8988T (cell line): Measurements from ENCODE around the gene LRRC75A.
"Not testable (repeated sequence)": the region's sequence is repeated elsewhere in the genome, so short reads cannot be mapped to it uniquely, and the experiment has no call there.

Source experiments
- DNase-seq: peaks from one replicate; pipeline ENCODE4 v3.0.0; 2011

The LRRC75A gene

GRCh38 chr17:16428098-16428882 lies 63.7 kb downstream of the LRRC75A start:
- DNase-seq = peak; percentile 80

- DNase-seq = no peak
Measured at GRCh38 chr17:16427020-16427419, 65.0 kb downstream of the LRRC75A start.

DNA sequence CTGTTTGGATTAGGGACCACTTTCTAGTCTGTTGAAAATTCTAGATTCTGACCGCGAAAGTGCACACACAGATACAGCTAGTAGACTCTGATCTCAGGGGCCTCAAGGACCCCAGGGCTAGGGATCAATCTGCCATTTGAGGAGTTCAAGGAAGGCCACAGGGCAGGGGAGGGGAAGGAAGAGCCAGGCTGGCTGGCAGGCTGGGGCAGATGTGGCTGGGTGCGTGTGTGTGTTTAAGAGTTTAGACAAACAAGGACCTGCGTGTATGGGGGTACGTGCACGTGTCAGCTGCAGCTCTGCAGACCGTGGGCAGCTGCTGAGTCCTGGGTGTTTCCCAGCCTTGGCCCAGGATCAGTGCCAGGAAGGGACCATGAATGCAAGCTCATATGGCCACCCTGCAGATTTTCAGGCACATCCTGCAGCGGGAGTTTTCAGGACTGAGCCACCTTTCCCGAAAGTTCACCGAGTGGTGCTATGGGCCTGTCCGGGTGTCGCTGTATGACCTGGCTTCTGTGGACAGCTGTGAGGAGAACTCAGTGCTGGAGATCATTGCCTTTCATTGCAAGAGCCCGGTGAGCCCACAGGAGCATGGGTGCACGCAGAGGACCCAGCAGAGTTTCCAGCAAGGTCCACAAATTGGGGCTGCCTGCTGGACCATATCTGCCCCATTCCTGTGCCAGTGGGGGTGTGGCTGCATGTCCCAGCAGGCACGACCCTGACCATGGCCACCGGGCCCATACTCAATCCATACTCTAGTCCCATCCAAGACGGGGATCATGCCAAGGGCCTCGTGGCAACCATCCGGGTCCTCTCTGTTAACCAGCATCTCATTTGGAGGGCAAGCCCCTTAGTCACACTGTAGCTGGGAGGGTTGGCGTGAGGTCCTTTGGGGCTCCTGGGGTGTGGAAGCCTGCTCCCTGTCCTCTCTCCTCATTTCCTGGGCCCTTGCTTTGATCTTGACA lies 66.0 kb downstream of the LRRC75A start:
- no peak for DNase-seq

DNA sequence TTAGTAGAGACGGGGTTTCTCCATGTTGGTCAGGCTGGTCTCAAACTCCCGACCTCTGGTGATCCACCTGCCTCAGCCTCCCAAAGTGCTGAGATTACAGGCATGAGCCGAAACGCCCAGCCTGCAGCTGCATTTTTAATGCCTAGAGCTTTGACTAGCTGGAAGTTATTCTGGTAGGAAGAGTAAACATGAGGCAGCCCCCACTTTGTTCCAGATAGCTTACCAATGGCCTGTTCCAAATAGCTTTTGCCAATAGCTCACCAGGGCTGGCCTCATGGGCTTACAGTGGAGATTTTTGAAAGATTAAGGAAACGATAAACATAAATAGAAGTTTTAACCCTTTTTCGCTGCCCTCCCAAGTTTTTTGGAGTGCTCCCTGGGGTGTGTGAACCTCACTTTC lies 66.8 kb downstream of the LRRC75A start:
- no peak for DNase-seq

DNA sequence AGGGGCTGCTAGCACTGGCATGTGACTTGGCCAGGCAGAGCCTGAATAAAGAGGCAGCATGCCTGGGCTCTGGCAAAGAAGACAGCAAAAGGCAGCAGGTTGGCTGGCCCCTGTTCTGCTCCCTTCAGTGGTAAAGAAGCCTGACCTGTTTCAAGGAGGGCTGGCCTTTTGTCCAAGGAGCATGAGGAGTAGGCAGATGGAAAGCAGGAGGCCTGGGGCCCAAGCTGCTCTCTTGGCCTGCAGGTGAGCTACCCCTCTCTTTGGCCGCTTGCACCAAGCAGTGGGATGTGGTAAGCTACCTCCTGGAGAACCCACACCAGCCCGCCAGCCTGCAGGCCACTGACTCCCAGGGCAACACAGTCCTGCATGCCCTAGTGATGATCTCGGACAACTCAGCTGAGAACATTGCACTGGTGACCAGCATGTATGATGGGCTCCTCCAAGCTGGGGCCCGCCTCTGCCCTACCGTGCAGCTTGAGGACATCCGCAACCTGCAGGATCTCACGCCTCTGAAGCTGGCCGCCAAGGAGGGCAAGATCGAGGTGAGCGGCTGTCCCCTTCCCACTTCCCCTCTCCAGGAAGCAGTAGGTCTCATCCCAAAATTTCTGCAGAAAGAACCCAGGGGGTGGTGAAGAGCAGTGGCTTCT lies 68.6 kb downstream of the LRRC75A start:
- no peak for DNase-seq

DNA sequence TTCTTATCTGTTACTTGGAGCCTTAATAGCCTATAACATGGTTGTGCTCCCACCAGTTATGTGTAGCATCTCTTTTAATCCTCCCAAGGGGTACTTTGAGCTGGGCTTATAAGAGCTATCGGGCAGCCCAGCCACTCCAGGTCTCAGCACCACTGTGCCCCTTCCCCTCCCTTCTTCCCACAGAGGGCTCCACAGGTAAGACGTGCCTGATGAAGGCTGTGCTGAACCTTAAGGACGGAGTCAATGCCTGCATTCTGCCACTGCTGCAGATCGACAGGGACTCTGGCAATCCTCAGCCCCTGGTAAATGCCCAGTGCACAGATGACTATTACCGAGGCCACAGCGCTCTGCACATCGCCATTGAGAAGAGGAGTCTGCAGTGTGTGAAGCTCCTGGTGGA lies 69.6 kb downstream of the LRRC75A start:
- no peak for DNase-seq

DNA sequence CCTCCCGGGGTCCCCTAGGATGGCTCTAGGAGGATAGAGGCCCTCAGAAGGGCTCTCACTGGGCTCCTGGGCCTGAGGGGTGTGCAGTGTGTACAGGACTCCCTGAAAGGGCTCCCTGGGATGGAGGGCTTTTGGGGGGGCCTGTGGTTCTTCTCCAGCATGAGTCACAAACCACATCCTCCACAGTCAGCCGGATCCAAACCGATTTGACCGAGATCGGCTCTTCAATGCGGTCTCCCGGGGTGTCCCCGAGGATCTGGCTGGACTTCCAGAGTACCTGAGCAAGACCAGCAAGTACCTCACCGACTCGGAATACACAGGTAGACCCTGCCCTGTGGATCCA lies 72.1 kb downstream of the LRRC75A start:
- no peak for DNase-seq

DNA sequence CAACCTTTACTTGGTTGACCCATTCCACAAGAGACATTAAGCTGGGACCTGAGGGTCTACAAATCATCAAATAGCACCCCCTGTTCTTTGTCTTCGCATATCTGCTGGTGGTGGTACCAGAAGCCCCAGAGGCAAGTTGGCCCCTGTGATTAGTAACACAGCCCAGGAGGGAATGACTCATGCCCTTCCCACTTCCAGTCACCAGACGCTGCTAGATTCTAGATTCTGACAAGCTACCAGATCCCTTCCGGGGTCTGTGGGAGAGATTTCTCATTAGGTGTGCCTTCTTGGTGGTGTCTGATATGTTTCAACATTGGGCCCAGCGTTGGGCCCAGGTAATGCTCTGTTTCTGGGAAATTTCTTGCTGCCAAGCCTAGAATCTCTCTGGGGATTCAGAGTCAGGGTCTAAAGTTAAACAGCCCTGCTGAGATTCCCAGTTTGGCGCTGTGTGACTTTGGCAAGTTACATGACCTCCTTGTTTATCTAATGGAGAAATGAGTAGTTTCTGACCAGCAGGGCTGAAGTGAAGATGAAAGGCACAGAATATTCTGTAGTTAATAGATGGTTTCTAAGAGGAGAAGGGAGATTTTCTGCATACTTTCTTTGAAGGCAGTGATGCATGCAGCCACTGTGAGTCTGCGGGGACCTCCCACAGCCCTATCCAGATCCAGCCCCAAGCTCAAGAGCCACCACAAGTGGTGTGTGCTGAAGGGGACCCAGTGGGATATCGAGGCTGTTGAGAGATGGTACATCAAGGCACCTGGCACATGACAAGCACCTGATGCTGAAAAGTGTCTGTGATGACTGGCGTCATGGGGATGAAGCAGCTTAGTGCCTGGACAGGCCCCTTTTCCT lies 72.7 kb downstream of the LRRC75A start:
- peak; percentile 71 for DNase-seq

GRCh38 chr17:16418685-16419068 lies 73.3 kb downstream of the LRRC75A start:
- no peak for DNase-seq

DNA sequence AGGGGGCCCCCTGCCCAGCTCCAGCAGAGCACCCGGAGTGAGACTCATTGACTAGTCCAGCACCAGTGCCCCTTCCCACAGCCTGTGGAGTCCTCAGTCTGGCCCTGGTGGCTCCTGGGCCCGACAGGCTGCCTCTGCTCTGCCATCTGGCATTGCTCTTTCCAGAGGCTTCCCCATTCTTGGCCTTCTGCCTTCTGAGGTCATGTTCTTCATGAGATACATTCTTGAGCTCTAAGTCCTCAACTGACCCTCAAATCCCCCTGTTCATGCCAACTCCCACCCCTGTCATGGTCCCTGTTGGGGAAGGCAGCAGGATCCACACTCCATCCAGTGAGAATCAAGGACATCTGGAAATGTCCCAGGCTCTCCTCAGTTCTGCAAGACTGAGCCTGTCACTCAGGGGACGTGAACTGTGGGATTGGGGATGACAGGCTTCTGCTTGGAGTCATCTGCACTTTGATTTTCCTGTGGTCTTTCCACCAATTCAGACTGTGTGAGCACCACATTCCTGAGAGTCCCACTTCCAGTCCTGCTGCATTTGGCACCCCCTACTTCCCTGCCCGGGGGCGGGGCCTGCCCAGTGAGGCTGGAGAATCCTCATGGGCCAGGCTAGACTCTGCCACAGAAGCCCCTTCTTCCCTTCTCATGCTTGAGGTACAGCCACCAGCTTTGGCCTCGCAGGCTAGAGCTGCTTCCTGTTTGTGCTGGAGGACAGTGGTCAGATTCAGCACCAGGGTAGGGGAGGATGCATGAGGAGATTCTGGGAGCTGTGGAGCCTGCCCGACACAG lies 73.9 kb downstream of the LRRC75A start:
- no peak for DNase-seq

GRCh38 chr17:16417399-16417798 lies 74.6 kb downstream of the LRRC75A start:
- DNase-seq = no peak

DNA sequence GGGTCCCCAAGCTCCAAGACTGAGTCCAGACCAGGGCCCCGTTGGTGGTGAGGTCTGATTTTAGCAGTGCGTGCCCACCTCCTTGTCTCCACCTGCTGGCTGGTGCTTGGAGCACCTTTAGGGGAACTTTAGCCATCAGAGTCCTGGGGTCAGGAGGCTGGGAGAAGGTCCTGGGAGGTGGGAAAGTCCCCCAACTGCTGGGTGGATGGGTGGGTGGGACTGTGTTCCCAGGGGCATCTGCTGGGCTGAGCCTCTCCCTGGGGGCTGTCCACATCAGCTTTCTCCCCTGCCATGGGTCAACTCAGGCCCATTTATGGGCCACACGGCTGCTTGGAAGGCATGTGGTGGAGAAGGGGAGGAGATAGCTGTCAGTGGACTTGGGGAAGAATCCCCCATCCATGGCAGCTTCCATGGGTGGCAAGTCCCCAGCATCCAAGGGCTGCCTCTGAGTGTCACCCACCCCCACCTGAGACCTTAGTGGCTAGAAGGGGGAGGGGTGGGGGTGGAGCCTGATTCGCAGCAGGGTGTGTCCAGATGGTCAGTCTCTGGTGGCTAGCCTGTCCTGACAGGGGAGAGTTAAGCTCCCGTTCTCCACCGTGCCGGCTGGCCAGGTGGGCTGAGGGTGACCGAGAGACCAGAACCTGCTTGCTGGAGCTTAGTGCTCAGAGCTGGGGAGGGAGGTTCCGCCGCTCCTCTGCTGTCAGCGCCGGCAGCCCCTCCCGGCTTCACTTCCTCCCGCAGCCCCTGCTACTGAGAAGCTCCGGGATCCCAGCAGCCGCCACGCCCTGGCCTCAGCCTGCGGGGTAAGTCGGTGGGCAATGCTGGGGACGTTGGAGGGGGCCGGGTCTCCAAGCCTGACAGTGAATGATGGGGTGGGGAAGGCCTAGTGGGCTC lies 76.7 kb downstream of the LRRC75A start, which contains the start of gene TRPV2:
TSS of gene TRPV2 (plus strand) at position 541 of the 894 bp plus-strand sequence. CDS start 2,098 bp downstream, outside the sequence.
- DNase-seq = peak; percentile 57

GRCh38 chr17:16407911-16408588 lies 83.9 kb downstream of the LRRC75A start:
- no peak for DNase-seq

GRCh38 chr17:16406742-16407674 lies 85.0 kb downstream of the LRRC75A start:
- no peak for DNase-seq

DNA sequence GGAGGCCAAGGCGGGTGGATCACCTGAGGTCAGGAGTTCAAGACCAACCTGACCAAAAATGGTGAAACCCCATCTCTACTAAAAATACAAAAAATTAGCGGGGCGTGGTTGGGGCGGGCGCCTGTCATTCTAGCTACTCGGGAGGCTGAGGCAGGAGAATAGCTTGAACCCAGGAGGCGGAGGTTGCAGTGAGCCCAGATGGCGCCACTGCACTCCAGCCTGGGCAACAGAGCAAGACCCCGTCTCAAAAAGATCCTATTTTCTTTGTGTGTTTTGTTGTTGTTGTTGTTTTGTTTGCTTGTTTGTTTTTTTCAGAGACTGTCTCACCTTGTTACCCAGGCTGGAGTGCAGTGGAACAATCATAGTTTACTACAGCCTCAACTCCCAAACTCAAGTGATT lies 88.1 kb downstream of the LRRC75A start:
- DNase-seq = not testable (repeated sequence)

DNA sequence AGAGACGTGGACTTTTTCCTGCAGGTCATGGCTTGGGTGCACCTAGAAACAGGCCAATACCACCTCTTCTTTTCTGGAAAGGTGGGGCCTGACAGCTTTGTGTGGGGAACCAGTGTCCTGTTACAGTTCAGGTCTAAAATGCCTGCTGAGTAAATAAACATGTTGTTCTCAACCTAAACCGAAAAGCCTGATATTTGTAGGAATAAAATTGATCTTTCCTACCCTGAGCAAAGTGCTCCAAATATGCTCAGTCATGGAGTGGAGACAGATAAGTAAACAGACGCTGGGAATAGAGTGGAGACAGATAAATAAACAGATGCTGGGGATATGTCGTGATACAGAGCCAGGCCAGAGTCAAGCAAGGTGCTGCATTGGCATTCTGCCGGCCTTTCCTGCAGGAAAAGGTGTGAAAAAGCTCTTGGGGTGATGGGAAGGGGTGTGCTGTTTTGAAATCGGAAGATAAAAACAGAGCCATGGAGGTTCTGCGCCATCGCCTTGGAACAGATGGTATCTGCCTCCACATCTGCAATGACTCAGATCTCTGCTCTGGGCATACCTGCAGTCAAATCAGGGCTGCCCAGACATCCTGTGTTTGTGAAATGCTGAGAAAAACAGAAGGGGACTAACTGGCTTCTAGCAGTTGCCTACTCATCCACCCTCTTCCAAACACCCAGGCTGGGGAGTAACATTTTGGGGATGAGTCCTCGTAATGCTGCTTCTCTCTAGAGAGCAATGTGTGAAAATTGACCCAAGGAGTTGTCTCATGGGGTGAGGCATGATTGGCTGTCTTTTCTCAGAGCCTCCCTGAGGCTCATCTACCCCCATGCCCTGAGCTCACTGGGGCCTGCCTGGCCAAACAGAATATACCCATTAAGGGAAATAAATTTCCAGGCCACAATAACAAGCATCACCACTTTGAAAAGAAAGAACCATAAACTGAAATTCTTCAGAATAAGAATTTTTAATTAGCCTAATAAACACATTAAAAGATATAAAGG lies 93.4 kb downstream of the LRRC75A start:
- no peak for DNase-seq

- DNase-seq = not testable (repeated sequence)
Measured at GRCh38 chr17:16396693-16397092, 95.3 kb downstream of the LRRC75A start.
